Body of pancreas (tissue), 4 donors: ENCODE data around the gene CFAP53.

ENCODE experiments used
- CTCF ChIP-seq, 7 experiments: fragments of 450-650 bp in 4 of 7; fragments of 200-600 bp in 3 of 7; sonication (generic) in 3 of 7; IDR thresholded peaks; one replicate each; pipeline ENCODE4 v1.5.1; 2016 to 2019; ENCODE audit warnings: antibody characterized with exemption in 7 of 7
- POLR2A ChIP-seq, 3 donors: fragments of 450-650 bp; IDR thresholded peaks; one replicate each; pipeline ENCODE4 v1.6.1; 2016; ENCODE audit warnings: antibody characterized with exemption in 3 of 3, mild to moderate bottlenecking in 2 of 3

- TF ChIP-seq CTCF (IDR thresholded peaks at IDR 0.05) (no peak), POLR2A (IDR thresholded peaks at IDR 0.05) (no peak)
These were observed 11.6 kb upstream of the CFAP53 start for GRCh38 chr18:50277942-50278341.
